HL-60/S4 treated with phorbol 12-myristate 13-acetate at 8.2 ng/mL for 4 days and 3 days (cell line): ENCODE measurements around the gene C2orf68.
"Not testable (repeated sequence)": the region's sequence is repeated elsewhere in the genome, so short reads cannot be mapped to it uniquely, and the experiment has no call there.

ENCODE experiments used
- in situ Hi-C: fragments of 300-500 bp; cut with MboI; formaldehyde crosslinking; loops from 2 replicates; pipeline ENCODE4 v1.15.0; 2022; ENCODE audit warnings: low sequenced_read_pairs

C2orf68 gene

GRCh38 chr2:85584857-85585780 is 26.7 kb downstream of the C2orf68 start:
- in situ Hi-C loops, result no loop called here

GRCh38 chr2:85584354-85584856 is 27.5 kb downstream of the C2orf68 start, which contains the start of gene VAMP5:
TSS of gene VAMP5 (plus strand) at chr2:85584431. CDS start at chr2:85584491, 60 bp downstream.
- in situ Hi-C loops, result no loop called here

- in situ Hi-C loops, result no loop called here
Observed at GRCh38 chr2:85583667-85584353, 28.1 kb downstream of the C2orf68 start.

- in situ Hi-C loops, result no loop called here
Observed at GRCh38 chr2:85582492-85582891, 29.4 kb downstream of the C2orf68 start.

- in situ Hi-C loops, result no loop called here
Observed at GRCh38 chr2:85580206-85580605, 31.7 kb downstream of the C2orf68 start.

GRCh38 chr2:85579266-85579935 is 32.5 kb downstream of the C2orf68 start:
- in situ Hi-C loops, result no loop called here

GRCh38 chr2:85578243-85579180 is 33.4 kb downstream of the C2orf68 start:
- in situ Hi-C loops, result no loop called here

- in situ Hi-C loops, result no loop called here
Observed at GRCh38 chr2:85577386-85578242, 34.3 kb downstream of the C2orf68 start, which contains the start of gene VAMP8. TSS of gene VAMP8 (plus strand) at chr2:85577586. CDS start at chr2:85577647, 61 bp downstream.

GRCh38 chr2:85577063-85577385 is 34.8 kb downstream of the C2orf68 start:
- in situ Hi-C loops, result no loop called here

GRCh38 chr2:85575739-85576138 is 36.1 kb downstream of the C2orf68 start:
- in situ Hi-C loops, result no loop called here

- in situ Hi-C loops, result no loop called here
Observed at GRCh38 chr2:85566265-85566664, 45.6 kb downstream of the C2orf68 start.

GRCh38 chr2:85564144-85564563 is 47.7 kb downstream of the C2orf68 start:
- in situ Hi-C loops, result no loop called here

- in situ Hi-C loops, result no loop called here
Observed at GRCh38 chr2:85561280-85562212, 50.3 kb downstream of the C2orf68 start, which contains the start of gene GGCX. TSS of gene GGCX (minus strand) at chr2:85561493. CDS start at chr2:85561428, 65 bp downstream.

GRCh38 chr2:85560812-85561279 is 51.0 kb downstream of the C2orf68 start:
- in situ Hi-C loops, result no loop called here

- in situ Hi-C loops, result not testable (repeated sequence)
Observed at GRCh38 chr2:85560403-85560726, 51.5 kb downstream of the C2orf68 start.

- in situ Hi-C loops, result loop anchor here (10.0 kb wide), 1 partner anchor 143 kb away; the partner anchor contains the start of genes CAPG and SH2D6
Observed at GRCh38 chr2:85558160-85558559, 53.7 kb downstream of the C2orf68 start.

GRCh38 chr2:85557130-85557529 is 54.7 kb downstream of the C2orf68 start:
- in situ Hi-C loops, result loop anchor here (10.0 kb wide), 1 partner anchor 142 kb away; the partner anchor contains the start of genes CAPG and SH2D6
